Activated CD4-positive, alpha-beta memory T cell treated with anti-CD3 and anti-CD28 coated beads, Interleukin-2, amount 10 ng/mL, durations not matched to agents 7 days and 5 days (primary cell): ENCODE measurements around the gene EPHB2. TPM values are rescaled to one million over a fixed set of nuclear protein-coding genes. Genes with fewer than 3 reads are reported as not detected.

ENCODE experiments used
- CTCF ChIA-PET: fragments of 350-600 bp; sonication (Branson Sonifier 250); formaldehyde crosslinking; loops from one replicate; lab custom pipeline; 2021; ENCODE audit warnings: antibody characterized with exemption, inconsistent platforms; lab: Charles Lee
- POLR2A ChIA-PET: fragments of 350-600 bp; sonication (Branson Sonifier 250); formaldehyde crosslinking; loops from one replicate; lab custom pipeline; 2021; ENCODE audit warnings: antibody characterized with exemption; lab: Charles Lee
- DNase-seq: peaks from one replicate; pipeline ENCODE4 v3.0.0-alpha.2; 2020
- H3K27ac Mint-ChIP-seq: one replicate; pipeline ENCODE4 v1.8.0; 2021; ENCODE audit warnings: mild to moderate bottlenecking, mixed read lengths
- H3K27me3 Mint-ChIP-seq: one replicate; pipeline ENCODE4 v1.8.0; 2021; ENCODE audit warnings: mixed read lengths
- H3K36me3 Mint-ChIP-seq: one replicate; pipeline ENCODE4 v1.8.0; 2021; ENCODE audit warnings: low read depth, mixed read lengths
- H3K4me1 Mint-ChIP-seq: one replicate; pipeline ENCODE4 v1.8.0; 2021; ENCODE audit warnings: mixed read lengths
- H3K4me3 Mint-ChIP-seq: one replicate; pipeline ENCODE4 v1.8.0; 2021; ENCODE audit warnings: mild to moderate bottlenecking, mixed read lengths
- H3K9me3 Mint-ChIP-seq: one replicate; pipeline ENCODE4 v1.8.0; 2021; ENCODE audit warnings: mixed read lengths
- total RNA-seq, 2 experiments: library from RNA; stranded (reverse); gene quantifications; one replicate each; pipeline ENCODE4 v1.2.3, GENCODE V29; 2021

Gene EPHB2
- total RNA-seq, 2 experiments from 2014 or later = not detected

DNA sequence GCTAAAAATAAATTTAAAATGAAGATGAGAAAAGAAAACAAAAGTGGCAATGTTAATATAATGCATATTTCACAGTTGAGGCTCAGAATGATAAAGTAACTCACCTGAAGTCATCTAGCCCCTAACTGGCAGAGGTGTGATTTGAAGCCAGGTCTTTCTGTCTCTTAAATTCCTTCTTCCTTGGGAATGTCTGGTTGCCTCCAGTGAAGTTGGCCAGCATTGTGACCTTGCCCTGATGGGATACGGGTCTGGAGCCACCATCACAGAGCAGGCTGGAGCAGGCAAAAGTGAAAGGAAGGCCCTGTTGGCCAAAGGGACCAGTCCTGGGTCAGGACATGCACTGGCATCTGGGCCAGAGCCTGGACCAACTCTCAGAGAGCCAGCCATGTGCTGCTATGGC, 111.7 kb downstream of the EPHB2 start:
- Mint-ChIP-seq H3K4me1 (no peaks in the 10 kb centered on the region), H3K27me3 (peaks cover 4% of the 10 kb centered on the region), H3K4me3 (no peak overlapping the region), H3K36me3 (no peaks in the 10 kb centered on the region), H3K9me3 (no peaks in the 10 kb centered on the region), H3K27ac (no peak overlapping the region)
- ChIA-PET CTCF (no interaction called here), POLR2A (no interaction called here)
- DNase-seq = no peak

DNA sequence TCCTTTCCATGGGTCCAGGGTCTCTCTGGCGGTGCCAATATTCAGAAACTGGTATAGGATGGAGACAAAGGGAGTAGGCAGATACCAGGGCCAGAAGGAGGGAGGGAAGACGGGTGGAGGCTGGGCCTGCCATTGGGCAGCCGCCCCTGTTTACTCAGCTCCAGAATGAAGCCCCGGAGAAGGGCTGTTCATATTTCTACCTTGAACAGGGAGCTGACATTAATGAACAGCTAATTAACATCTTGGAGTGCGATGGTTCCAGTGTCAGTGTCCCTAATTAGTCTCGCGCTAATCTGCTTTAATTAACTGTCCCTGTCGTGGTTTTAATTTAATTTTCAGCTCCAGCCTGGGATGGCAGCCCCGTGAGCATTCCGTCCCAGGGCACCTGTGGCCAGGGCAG, 113.8 kb downstream of the EPHB2 start:
- Mint-ChIP-seq H3K36me3 (no peaks in the 10 kb centered on the region), H3K27ac (no peak overlapping the region), H3K27me3 (peaks cover 4% of the 10 kb centered on the region), H3K4me1 (no peaks in the 10 kb centered on the region), H3K4me3 (no peak overlapping the region), H3K9me3 (no peaks in the 10 kb centered on the region)
- ChIA-PET CTCF (no interaction called here), POLR2A (no interaction called here)
- DNase-seq = no peak

DNA sequence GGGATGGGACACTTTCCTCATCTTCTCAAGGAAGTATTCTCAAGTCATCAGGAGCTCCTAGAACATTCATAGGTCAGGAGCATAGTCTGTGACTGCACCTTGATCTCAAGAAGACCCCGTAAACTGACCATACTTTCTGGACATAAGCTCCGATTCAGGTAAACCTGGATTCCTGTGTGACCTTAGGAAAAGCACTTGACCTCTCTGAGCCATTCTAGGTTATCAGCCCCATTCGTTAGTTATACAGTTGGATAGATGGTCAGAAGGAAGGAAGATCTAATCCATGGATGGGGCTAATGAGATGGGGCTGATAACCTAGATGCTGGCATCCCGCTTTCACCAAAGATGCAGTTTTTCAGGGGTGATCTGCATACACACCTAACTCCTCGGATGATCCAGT, 114.3 kb downstream of the EPHB2 start:
- ChIA-PET CTCF (no interaction called here), POLR2A (no interaction called here)
- no peaks in the 10 kb centered on the region for H3K9me3 Mint-ChIP-seq
- peaks cover 4% of the 10 kb centered on the region for H3K27me3 Mint-ChIP-seq
- no peak for DNase-seq
- H3K4me1 Mint-ChIP-seq = no peaks in the 10 kb centered on the region
- H3K27ac Mint-ChIP-seq = no peak overlapping the region
- no peak overlapping the region for H3K4me3 Mint-ChIP-seq
- no peaks in the 10 kb centered on the region for H3K36me3 Mint-ChIP-seq

DNA sequence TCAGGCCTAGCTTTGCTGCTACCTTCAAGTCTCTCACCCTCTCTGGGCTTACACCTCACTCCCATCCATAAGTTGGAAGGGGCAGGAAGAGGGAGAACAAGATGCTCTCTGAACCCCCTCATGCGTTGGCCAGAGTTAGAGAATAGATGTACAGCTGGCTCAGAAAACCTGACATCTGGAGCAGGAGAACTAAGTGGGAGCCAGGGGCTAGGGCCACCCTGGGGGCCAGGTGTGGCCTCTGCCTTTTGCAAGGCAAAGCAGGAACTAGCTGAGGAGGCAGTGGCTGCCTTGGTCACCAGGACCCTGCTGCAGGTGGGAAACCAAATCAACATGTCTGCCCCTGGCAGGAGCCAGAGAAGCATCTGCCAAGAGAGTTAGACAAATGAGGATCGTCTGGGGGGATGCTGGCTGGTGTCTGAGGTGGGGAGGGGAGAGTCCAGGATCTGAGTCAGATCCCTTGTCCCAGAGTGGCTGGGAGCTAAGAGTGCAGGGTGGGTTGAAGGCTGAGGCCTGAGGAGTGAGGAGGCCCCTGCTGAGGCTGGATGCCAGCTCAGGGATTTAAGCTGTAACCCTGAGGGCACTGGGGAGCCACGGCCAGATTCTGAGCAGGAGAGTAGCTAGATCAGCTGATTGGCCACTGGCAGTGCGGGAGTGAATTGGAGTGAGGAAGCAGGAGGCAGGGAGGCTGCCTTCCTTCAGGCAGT, 115.0 kb downstream of the EPHB2 start:
- Mint-ChIP-seq H3K4me1 (no peaks in the 10 kb centered on the region), H3K27me3 (peaks cover 4% of the 10 kb centered on the region), H3K27ac (no peak overlapping the region), H3K36me3 (no peaks in the 10 kb centered on the region), H3K9me3 (no peaks in the 10 kb centered on the region), H3K4me3 (no peak overlapping the region)
- POLR2A ChIA-PET = no interaction called here
- DNase-seq = no peak
- CTCF ChIA-PET = interaction anchor here (1.2 kb wide), 1 partner anchor 121 kb away, joined by 3 read pairs; no protein-coding TSS in a partner anchor

DNA sequence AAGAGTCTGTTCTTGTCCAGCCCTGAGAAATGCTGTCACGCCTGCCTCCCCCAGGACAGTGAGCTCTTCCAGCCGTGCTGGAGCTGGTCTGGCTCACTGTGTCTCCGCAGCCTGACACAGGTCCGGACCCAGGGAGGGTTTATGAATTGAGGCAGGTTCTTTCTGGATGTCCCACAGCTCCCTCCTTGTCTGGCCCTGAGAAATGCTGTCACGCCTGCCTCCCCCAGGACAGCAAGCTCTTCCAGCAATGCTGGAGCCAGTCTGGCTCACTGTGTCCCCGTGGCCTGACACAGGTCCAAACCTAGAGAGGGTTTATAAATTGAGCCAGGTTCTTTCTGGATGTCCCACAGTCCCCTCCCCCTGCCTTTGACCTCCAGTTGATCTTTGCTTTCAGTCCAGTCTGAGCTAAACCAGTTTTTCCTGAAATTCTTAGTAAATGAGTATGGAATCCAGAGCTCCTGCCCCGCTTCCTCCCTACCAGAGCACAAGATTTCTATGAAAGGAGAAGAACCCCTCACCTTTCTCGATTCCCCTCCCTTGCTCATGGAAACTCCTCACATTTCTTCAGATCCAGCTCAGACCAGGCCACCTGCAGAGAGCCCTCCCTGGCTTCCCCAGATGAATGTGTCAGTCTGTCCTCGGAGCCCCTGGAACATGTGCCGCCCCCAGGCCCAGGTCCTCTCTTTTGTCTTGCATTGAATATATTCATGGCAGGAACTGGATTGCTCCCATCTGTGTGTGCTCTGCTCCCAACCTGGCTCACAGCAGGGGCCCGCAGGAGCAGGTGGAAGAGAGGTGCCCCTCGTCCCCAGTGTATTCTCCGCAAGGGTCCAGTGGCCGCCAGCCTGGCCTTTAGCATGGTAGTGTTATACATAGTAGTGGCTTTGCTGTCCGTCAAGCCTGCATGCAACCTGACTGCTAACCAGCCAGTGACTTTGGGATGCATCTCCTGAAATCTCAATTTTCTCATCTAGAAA, 116.3 kb downstream of the EPHB2 start:
- Mint-ChIP-seq H3K36me3 (no peaks in the 10 kb centered on the region), H3K4me3 (no peak overlapping the region), H3K27ac (no peak overlapping the region), H3K27me3 (peaks cover under 1% of the 10 kb centered on the region), H3K4me1 (no peaks in the 10 kb centered on the region), H3K9me3 (no peaks in the 10 kb centered on the region)
- CTCF ChIA-PET = interaction anchor here (1.2 kb wide), 1 partner anchor 122 kb away, joined by 3 read pairs; no protein-coding TSS in a partner anchor
- DNase-seq = no peak
- POLR2A ChIA-PET = no interaction called here

DNA sequence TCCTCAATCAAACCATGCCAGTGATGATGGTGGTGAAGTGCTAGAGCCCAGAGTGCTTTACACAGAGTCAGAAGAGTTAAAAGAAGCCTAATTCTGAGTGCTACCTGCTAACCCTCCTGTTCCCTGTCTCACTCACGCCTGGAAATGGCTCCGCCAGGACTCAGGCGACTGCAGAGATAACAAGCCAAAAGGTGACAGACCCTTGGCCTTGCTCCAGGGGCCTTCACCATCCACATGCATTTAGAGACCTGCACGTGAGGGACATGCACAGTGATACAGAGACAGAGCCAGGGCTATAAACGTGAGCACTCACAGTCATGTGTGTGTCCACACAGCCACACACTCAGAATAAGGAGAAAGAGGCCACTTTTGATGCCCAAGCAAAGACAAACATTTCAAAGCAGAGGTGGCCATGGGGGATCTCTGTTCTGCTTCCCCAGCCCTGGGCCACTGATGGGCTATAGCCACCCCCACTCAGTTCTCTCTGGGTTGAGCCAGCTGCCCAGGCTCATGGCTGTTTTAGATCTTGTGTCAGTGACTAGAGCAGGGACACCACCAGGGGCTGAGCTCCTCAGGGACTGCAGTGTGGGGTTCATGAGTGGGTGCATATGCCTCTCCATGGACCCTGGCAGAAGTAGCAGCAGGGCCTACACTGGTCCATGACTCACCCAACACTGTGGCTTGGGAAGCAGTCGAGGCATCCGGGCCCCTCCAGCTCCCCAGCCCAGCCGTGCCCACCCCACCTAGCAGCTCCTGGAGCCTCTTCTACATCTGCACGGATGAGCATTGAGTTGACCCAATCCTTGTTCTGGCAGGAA, 117.2 kb downstream of the EPHB2 start:
- H3K4me3 Mint-ChIP-seq = no peak overlapping the region
- no peak for DNase-seq
- H3K27me3 Mint-ChIP-seq = peaks cover 2% of the 10 kb centered on the region
- no peaks in the 10 kb centered on the region for H3K36me3 Mint-ChIP-seq
- ChIA-PET POLR2A (no interaction called here), CTCF (no interaction called here)
- no peak overlapping the region for H3K27ac Mint-ChIP-seq
- no peaks in the 10 kb centered on the region for H3K4me1 Mint-ChIP-seq
- H3K9me3 Mint-ChIP-seq = no peaks in the 10 kb centered on the region

DNA sequence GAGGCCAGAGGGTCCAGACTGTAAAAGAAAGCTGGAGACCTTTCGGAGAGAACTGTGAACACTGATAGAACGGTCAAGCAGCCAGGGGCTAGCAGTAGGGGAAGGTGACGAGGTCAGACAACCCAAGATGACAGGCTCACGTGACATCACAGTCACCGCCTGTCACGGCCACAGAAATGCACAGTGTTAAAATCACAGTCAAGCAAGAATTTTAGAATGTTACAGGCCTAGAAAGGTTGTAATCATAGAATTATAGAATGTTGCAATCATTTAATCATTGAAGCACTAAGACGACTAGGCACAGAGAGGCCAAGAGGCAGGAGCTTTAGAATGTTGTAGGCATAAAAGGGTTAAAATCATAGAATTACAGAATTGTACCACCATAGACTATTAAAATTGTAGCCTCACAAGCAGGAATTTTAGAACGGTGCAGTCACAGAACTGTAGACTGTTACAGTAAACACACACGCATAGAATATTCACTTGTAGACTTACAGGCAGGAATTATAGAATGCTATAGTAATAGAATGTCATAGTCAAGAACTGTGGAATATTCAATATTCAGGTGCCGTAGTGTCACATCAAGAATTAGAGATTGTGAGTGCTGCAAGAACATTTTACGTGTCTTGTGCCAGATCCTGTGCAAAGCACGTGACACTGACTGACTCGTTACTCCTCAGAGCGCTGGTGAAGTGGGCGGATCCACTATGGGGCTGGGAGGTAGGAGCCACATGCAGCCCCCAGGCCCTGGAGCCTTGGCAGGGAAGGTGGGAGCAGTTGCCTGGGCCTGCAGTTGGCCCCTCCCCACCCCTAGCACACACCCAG, 118.1 kb downstream of the EPHB2 start:
- ChIA-PET POLR2A (no interaction called here), CTCF (no interaction called here)
- Mint-ChIP-seq H3K4me3 (no peak overlapping the region), H3K27ac (no peak overlapping the region), H3K36me3 (no peaks in the 10 kb centered on the region), H3K9me3 (no peaks in the 10 kb centered on the region), H3K4me1 (no peaks in the 10 kb centered on the region), H3K27me3 (peaks cover 7% of the 10 kb centered on the region)
- DNase-seq = no peak

DNA sequence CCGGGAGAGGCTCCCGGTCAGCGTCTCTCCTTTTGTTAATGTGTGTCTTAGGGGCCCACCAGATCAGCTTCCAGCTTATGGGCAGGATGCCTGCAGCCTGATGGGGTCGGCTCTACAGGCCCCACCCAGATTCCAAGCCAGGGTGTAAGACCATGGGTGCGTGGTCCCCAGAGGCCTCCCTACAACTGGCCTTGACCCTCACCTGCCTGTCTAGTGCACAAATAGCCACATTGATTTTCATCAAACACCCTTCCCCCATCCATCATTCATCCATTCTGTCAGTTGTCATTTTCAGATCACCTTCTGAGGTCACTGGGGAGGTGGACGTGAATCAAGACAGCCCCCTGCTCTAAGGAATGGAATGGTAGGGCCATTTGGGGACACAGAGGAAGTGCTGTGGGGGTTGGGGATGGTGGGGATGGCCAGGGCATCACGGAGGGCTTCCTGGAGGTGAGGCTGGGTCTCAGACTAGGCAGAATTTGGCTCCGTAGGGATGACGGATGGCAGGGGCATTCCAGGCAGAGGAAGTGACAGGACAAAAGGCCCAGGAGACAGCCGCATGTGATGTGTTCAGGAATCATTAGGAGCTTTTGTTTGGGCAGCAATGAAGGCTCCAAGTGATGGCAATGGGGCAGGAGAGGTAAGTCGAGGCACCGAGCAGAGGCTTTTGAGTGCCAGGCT, 118.8 kb downstream of the EPHB2 start:
- H3K4me3 Mint-ChIP-seq = no peak overlapping the region
- H3K4me1 Mint-ChIP-seq = no peaks in the 10 kb centered on the region
- H3K27me3 Mint-ChIP-seq = peaks cover 7% of the 10 kb centered on the region
- ChIA-PET POLR2A (no interaction called here), CTCF (no interaction called here)
- no peak for DNase-seq
- H3K36me3 Mint-ChIP-seq = no peaks in the 10 kb centered on the region
- no peaks in the 10 kb centered on the region for H3K9me3 Mint-ChIP-seq
- H3K27ac Mint-ChIP-seq = no peak overlapping the region

DNA sequence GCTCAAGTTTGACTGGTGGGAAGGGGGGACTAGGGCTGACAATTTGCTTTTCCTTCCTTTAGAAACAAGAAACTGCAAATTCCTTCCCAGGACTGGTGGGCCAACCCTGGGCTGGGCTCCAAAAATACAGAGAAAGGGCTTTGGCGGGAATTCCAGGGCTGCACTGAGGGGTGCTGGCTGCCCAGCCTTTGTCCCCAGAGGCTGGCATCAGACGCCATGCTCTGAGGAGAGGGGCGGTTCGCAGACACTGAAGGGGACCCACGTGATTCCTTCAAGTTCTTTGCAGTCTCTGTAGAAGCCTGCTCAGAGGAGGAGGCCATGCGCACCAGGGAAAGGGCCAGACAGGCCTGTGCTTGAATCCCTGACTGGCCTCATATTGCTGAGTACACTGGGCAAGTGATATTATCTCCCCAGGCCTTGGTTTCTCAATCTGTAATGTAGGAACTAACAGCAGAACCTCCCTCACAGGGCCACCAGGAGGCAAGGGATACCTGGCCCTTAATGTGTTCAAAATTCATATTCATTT, 119.5 kb downstream of the EPHB2 start:
- H3K27me3 Mint-ChIP-seq = peaks cover 7% of the 10 kb centered on the region
- CTCF ChIA-PET = no interaction called here
- no peak for DNase-seq
- H3K4me1 Mint-ChIP-seq = no peaks in the 10 kb centered on the region
- no peak overlapping the region for H3K27ac Mint-ChIP-seq
- H3K36me3 Mint-ChIP-seq = no peaks in the 10 kb centered on the region
- POLR2A ChIA-PET = no interaction called here
- H3K4me3 Mint-ChIP-seq = no peak overlapping the region
- no peaks in the 10 kb centered on the region for H3K9me3 Mint-ChIP-seq

DNA sequence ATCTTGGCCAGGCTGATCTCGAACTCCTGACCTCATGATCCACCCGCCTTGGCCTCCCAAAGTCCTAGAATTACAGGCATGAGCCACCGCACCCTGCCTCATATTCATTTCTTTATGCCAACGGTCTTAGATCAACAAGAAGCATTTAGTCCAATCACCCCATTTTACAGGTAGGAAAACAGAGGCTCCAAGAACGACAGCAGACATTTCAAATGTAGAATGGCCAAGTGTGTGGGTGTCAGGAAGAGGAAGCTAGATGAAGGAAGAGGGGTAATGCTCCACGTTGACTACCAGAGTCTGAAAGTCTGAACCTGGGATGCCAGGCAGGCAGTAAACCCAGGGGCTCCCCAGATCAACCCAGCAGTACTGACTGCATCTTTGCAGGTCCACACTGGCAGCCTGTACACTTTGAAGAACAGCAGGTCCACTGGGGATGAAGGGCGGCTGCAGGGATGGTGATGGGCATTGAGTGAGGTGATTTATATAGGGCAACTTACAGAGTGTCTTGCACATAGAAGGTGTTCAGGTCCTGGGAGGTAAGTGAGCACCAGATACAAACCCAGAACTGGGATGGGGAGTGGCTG, 120.2 kb downstream of the EPHB2 start:
- Mint-ChIP-seq H3K4me3 (no peak overlapping the region), H3K36me3 (no peaks in the 10 kb centered on the region), H3K27me3 (peaks cover 9% of the 10 kb centered on the region), H3K4me1 (no peaks in the 10 kb centered on the region), H3K9me3 (no peaks in the 10 kb centered on the region), H3K27ac (no peak overlapping the region)
- POLR2A ChIA-PET = no interaction called here
- DNase-seq = no peak
- CTCF ChIA-PET = no interaction called here

DNA sequence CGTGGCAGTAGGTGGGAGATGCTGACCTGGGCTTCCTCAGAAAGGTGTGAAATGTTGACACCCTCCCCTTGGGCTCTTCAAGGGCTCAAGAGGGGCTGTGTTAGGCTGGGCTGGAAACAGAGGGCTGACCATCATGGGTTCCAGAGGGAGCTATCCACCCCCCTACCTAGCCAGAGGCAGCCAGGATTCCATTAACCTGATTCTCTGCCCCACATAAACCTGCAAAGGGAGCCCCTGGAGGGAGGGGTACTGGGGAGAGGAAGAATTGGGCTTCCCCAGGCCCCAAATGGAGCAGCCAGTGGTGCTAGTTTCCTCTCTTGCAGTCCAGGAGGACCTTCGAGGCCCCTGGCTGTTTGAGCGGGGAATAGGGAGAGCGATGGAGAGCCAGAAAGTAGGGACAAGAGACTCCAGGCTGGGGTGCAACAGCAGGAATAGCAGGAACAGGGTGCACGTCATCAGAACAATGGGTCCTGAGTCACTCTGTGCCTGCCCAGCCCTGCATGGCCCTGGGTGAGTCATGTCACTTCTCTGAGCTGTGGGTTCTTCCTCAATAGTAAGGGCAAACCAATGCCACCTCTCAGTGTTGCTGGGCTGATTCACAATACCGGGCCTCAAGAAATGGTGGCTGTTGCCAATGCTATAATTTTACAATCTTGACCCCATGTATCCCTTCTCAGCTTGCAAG, 121.2 kb downstream of the EPHB2 start:
- no peak for DNase-seq
- Mint-ChIP-seq H3K4me1 (no peaks in the 10 kb centered on the region), H3K4me3 (no peak overlapping the region), H3K9me3 (no peaks in the 10 kb centered on the region), H3K27me3 (peaks cover 9% of the 10 kb centered on the region), H3K27ac (no peak overlapping the region), H3K36me3 (no peaks in the 10 kb centered on the region)
- POLR2A ChIA-PET = no interaction called here
- CTCF ChIA-PET = no interaction called here
